PC-9 (cell line): Measurements from ENCODE around the gene NRXN2.

Experiments used
- EZH2 ChIP-seq: fragments of 200-600 bp; sonication (generic); IDR thresholded peaks from 2 replicates; pipeline ENCODE4 v1.8.0; 2017; ENCODE audit warnings: antibody characterized with exemption, low read depth
- TF ChIP-seq, protein P1 (sequence below): fragments of 200-600 bp; sonication (generic); conservative IDR thresholded peaks from 2 replicates; pipeline ENCODE4 v1.6.1; 2017; ENCODE audit warnings: mixed run types, antibody characterized with exemption, mild to moderate bottlenecking, moderate library complexity

DNA sequence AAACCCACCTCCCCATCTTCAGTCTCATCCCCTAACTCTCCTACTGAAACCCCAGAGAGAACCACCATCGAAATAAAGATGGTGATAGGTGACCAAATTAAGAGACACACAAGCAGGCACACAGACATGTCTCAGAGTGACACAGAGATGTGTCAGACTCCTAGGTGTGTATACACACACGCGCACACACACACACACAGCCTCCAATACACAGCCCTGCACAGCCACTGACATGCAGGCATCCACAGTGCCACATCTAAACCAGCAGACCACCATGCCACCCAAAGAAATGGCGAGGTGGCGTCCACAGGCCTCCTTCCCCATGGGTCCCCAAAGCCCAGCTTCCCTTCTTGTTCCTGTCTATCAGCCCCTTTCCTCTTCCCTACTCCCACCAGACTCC, 27.4 kb downstream of the NRXN2 start:
- TF ChIP-seq, protein P1, sequence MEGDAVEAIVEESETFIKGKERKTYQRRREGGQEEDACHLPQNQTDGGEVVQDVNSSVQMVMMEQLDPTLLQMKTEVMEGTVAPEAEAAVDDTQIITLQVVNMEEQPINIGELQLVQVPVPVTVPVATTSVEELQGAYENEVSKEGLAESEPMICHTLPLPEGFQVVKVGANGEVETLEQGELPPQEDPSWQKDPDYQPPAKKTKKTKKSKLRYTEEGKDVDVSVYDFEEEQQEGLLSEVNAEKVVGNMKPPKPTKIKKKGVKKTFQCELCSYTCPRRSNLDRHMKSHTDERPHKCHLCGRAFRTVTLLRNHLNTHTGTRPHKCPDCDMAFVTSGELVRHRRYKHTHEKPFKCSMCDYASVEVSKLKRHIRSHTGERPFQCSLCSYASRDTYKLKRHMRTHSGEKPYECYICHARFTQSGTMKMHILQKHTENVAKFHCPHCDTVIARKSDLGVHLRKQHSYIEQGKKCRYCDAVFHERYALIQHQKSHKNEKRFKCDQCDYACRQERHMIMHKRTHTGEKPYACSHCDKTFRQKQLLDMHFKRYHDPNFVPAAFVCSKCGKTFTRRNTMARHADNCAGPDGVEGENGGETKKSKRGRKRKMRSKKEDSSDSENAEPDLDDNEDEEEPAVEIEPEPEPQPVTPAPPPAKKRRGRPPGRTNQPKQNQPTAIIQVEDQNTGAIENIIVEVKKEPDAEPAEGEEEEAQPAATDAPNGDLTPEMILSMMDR = no peak
- no peak for TF ChIP-seq EZH2
